HG03565 (cell line): ENCODE data around the gene PC.

ENCODE experiments used
- ATAC-seq: cut with Tn5 transposase; IDR thresholded peaks from one replicate; pipeline ENCODE4 v1.9.1; 2021; ENCODE audit warnings: mild to moderate bottlenecking, moderate library complexity; ENCODE audit not compliant: unreplicated experiment

The PC gene

GRCh38 chr11:66956689-66957290 lies 1.4 kb downstream of the PC start:
- no peak for ATAC-seq

GRCh38 chr11:66953081-66953833 lies 4.9 kb downstream of the PC start:
- ATAC-seq = no peak

- ATAC-seq = no peak
These were observed 6.3 kb downstream of the PC start for GRCh38 chr11:66951927-66952337.

GRCh38 chr11:66951135-66951534 lies 7.0 kb downstream of the PC start:
- no peak for ATAC-seq

GRCh38 chr11:66950112-66950535 lies 8.1 kb downstream of the PC start:
- no peak for ATAC-seq

GRCh38 chr11:66938582-66939135 lies 19.5 kb downstream of the PC start:
- no peak for ATAC-seq

- no peak for ATAC-seq
These were observed 20.9 kb downstream of the PC start for GRCh38 chr11:66937193-66937733.

- ATAC-seq = no peak
These were observed 21.9 kb downstream of the PC start for GRCh38 chr11:66936311-66936711.

- no peak for ATAC-seq
These were observed 23.0 kb downstream of the PC start for GRCh38 chr11:66934950-66935779.

GRCh38 chr11:66933531-66933930 lies 24.7 kb downstream of the PC start:
- ATAC-seq = no peak

GRCh38 chr11:66932543-66932942 lies 25.6 kb downstream of the PC start:
- no peak for ATAC-seq

- no peak for ATAC-seq
These were observed 28.4 kb downstream of the PC start for GRCh38 chr11:66929753-66930152.

GRCh38 chr11:66924272-66924671 lies 33.9 kb downstream of the PC start:
- ATAC-seq = no peak

- ATAC-seq = no peak
These were observed 35.6 kb downstream of the PC start for GRCh38 chr11:66922551-66922950.

GRCh38 chr11:66920978-66921784 lies 37.0 kb downstream of the PC start:
- ATAC-seq = no peak

GRCh38 chr11:66919923-66920322 lies 38.3 kb downstream of the PC start:
- ATAC-seq = no peak

- ATAC-seq = no peak
These were observed 39.4 kb downstream of the PC start for GRCh38 chr11:66918741-66919140.

GRCh38 chr11:66915866-66916265 lies 42.3 kb downstream of the PC start:
- no peak for ATAC-seq

- no peak for ATAC-seq
These were observed 42.9 kb downstream of the PC start for GRCh38 chr11:66915046-66915832.

GRCh38 chr11:66914505-66914904 lies 43.7 kb downstream of the PC start:
- ATAC-seq = no peak
